ENCODE data around the gene PRSS21. TPM values are rescaled to one million over a fixed set of nuclear protein-coding genes. Genes with fewer than 3 reads are reported as not detected.

PRSS21 gene
- total RNA-seq, 1 experiment from 2014 or later: 1.5 TPM

- TF ChIP-seq RORB (CRISPR knock-in tag; IDR thresholded peaks at IDR 0.05) (no peak), GABPB1 (CRISPR knock-in tag; IDR thresholded peaks at IDR 0.05) (no peak), AFF4 (CRISPR knock-in tag; IDR thresholded peaks at IDR 0.05; ENCODE audit: borderline replicate concordance) (no peak), OVOL2 (CRISPR knock-in tag; IDR thresholded peaks at IDR 0.05; ENCODE audit: borderline replicate concordance) (no peak), AR (CRISPR knock-in tag; IDR thresholded peaks at IDR 0.05) (no peak), USF2 (CRISPR knock-in tag; IDR thresholded peaks at IDR 0.05) (no peak), NFATC4 (CRISPR knock-in tag; IDR thresholded peaks at IDR 0.05) (no peak), ATF2 (CRISPR knock-in tag; IDR thresholded peaks at IDR 0.05; ENCODE audit: borderline replicate concordance, low read depth) (no peak), CBFB (CRISPR knock-in tag; IDR thresholded peaks at IDR 0.05; ENCODE audit: low read depth) (no peak), MYBL2 (CRISPR knock-in tag; IDR thresholded peaks at IDR 0.05) (no peak)
These were observed 49.4 kb downstream of the PRSS21 start (continued) for GRCh38 chr16:2866431-2866830.

- CTCF ChIA-PET: interaction anchor here (0.8 to 4.7 kb wide), 31 partner anchors 9 to 191 kb away, joined by 3 to 99 read pairs (median 6); partner anchors contain the start of genes FLYWCH1, FLYWCH2, KCTD5 and PRSS21
- TF ChIP-seq CTCF (IDR thresholded peaks at IDR 0.05) (no peak), ZNF423 (CRISPR knock-in tag; IDR thresholded peaks at IDR 0.05) (no peak), ESRRA (CRISPR knock-in tag; IDR thresholded peaks at IDR 0.05; ENCODE audit: borderline replicate concordance) (no peak), ZBTB43 (CRISPR knock-in tag; IDR thresholded peaks at IDR 0.05) (no peak), ZNF121 (CRISPR knock-in tag; IDR thresholded peaks at IDR 0.05) (no peak), ELF4 (CRISPR knock-in tag; IDR thresholded peaks at IDR 0.05; ENCODE audit: low read depth) (no peak)
- POLR2A ChIA-PET: interaction anchor here (1.2 to 1.6 kb wide), 5 partner anchors 12 to 61 kb away, joined by 3 to 7 read pairs (median 4); partner anchors contain the start of gene FLYWCH2
- ATAC-seq: no peak
- peaks cover 77% of the 10 kb centered on the region for H3K27me3 Mint-ChIP-seq (ENCODE audit: low read depth)
- no peak overlapping the region for H3K27ac Mint-ChIP-seq
- no peaks in the 10 kb centered on the region for H3K4me1 Mint-ChIP-seq
- DNase-seq (ENCODE audit: low spot score): no peak
- H3K36me3 Mint-ChIP-seq: no peaks in the 10 kb centered on the region
- H3K9me3 Mint-ChIP-seq: no peaks in the 10 kb centered on the region
- peak overlapping the region; percentile 73 for H3K4me3 Mint-ChIP-seq
These were observed 50.6 kb downstream of the PRSS21 start for GRCh38 chr16:2867661-2867986.

Data from WTC11 (cell line).